Omental fat pad (tissue), 4 donors: ENCODE data around the gene CATSPER1. TPM values are rescaled to one million over a fixed set of nuclear protein-coding genes. Genes with fewer than 3 reads are reported as not detected.

Experiments used
- ATAC-seq: fragments of 150-250 bp; one replicate; pipeline ENCODE4 v1.9.1; 2016; ENCODE audit warnings: mild to moderate bottlenecking, moderate library complexity; ENCODE audit not compliant: low FRiP score
- DNase-seq: peaks from one replicate; pipeline ENCODE4 v3.0.0-alpha.2; 2019; ENCODE audit warnings: low spot score
- CTCF ChIP-seq, 3 donors: fragments of 450-650 bp; IDR thresholded peaks; one replicate each; pipeline ENCODE4 v1.5.1; 2016 to 2017; ENCODE audit warnings: antibody characterized with exemption in 3 of 3, mild to moderate bottlenecking in 3 of 3, moderate library complexity in 2 of 3
- total RNA-seq, 4 donors: library from RNA; depleted of rRNA; stranded (reverse); fragments of >200 nt; gene quantifications; one replicate each; pipeline ENCODE4 v1.1.0, GENCODE V29; 2016

Gene CATSPER1
- total RNA-seq, 4 donors from 2014 or later: 0.24 to 0.69 TPM; not detected in 2

- DNase-seq (peak; percentile 82), ATAC-seq (peak; percentile 99)
- no peak for TF ChIP-seq CTCF (IDR thresholded peaks at IDR 0.05)
These were observed 25.7 kb upstream of the CATSPER1 start, which contains the start of gene SF3B2 for GRCh38 chr11:66051766-66052663. Gene SF3B2 (plus strand): TSS chr11:66052364. CDS start chr11:66052385, 21 bp downstream.

GRCh38 chr11:66051371-66051765, 25.1 kb upstream of the CATSPER1 start:
- DNase-seq (no peak), ATAC-seq (no peak)
- TF ChIP-seq CTCF (IDR thresholded peaks at IDR 0.05): no peak

- no peak for ATAC-seq
- no peak for TF ChIP-seq CTCF (IDR thresholded peaks at IDR 0.05)
- no peak for DNase-seq
These were observed 24.4 kb upstream of the CATSPER1 start for GRCh38 chr11:66050581-66051231.

- DNase-seq: no peak
- ATAC-seq: no peak
- TF ChIP-seq CTCF (IDR thresholded peaks at IDR 0.05): no peak
These were observed 22.5 kb upstream of the CATSPER1 start, which contains the start of gene GAL3ST3 for GRCh38 chr11:66048547-66049323. Gene GAL3ST3 (minus strand): TSS chr11:66049161. CDS start chr11:66045415, 3,746 bp downstream.

- no peak for ATAC-seq
- TF ChIP-seq CTCF (IDR thresholded peaks at IDR 0.05): no peak
- no peak for DNase-seq
These were observed 21.5 kb upstream of the CATSPER1 start for GRCh38 chr11:66047541-66048365.

GRCh38 chr11:66046901-66047300, 20.6 kb upstream of the CATSPER1 start:
- ATAC-seq (no peak), DNase-seq (no peak)
- no peak for TF ChIP-seq CTCF (IDR thresholded peaks at IDR 0.05)
